MCF 10A (cell line): ENCODE results near the gene PTPN3. TPM values are rescaled to one million over a fixed set of nuclear protein-coding genes. Genes with fewer than 3 reads are reported as not detected.

Experiments
- BruUV-seq: library from RNA; stranded (reverse); fragments of 400-500 nt; replicated peaks from 2 replicates; lab custom pipeline; 2021; lab: Mats Ljungman, UMichigan
- CTCF ChIA-PET: fragments of 300-600 bp; sonication (Branson Sonifier 250); formaldehyde crosslinking; extraction: SDS; loops from one replicate; lab custom pipeline; 2021; ENCODE audit warnings: antibody characterized with exemption, inconsistent platforms; lab: Yijun Ruan, JAX
- POLR2A ChIA-PET: fragments of 300-600, 350-650 bp; sonication (Branson Sonifier 250); formaldehyde crosslinking; extraction: SDS; loops from one replicate; lab custom pipeline; 2020; ENCODE audit warnings: antibody characterized with exemption, inconsistent platforms; lab: Yijun Ruan, JAX
- DNase-seq: peaks from one replicate; pipeline ENCODE4 v3.0.0-alpha.2; 2018; ENCODE audit not compliant: unreplicated experiment
- H3K27ac Mint-ChIP-seq: one replicate; pipeline ENCODE4 v1.8.0; 2022; ENCODE audit warnings: mild to moderate bottlenecking, low read depth, mixed read lengths; ENCODE audit not compliant: unreplicated experiment
- H3K27me3 Mint-ChIP-seq: one replicate; pipeline ENCODE4 v1.8.0; 2022; ENCODE audit warnings: mixed read lengths; ENCODE audit not compliant: insufficient read depth, unreplicated experiment
- H3K36me3 Mint-ChIP-seq: one replicate; pipeline ENCODE4 v1.8.0; 2022; ENCODE audit warnings: mild to moderate bottlenecking, moderate library complexity, mixed read lengths; ENCODE audit not compliant: insufficient read depth, unreplicated experiment
- H3K4me1 Mint-ChIP-seq: one replicate; pipeline ENCODE4 v1.8.0; 2022; ENCODE audit warnings: mixed read lengths; ENCODE audit not compliant: insufficient read depth, unreplicated experiment
- H3K4me3 Mint-ChIP-seq: one replicate; pipeline ENCODE4 v1.8.0; 2022; ENCODE audit warnings: mild to moderate bottlenecking, moderate library complexity, mixed read lengths; ENCODE audit not compliant: unreplicated experiment
- H3K9me3 Mint-ChIP-seq: one replicate; pipeline ENCODE4 v1.8.0; 2022; ENCODE audit warnings: mixed read lengths; ENCODE audit not compliant: unreplicated experiment
- intact Hi-C: fragments of 100-400 bp; cut with micrococcal nuclease; formaldehyde crosslinking; loops from 2 replicates; pipeline ENCODE4 v1.14.1; 2022
- total RNA-seq: library from RNA; stranded (reverse); gene quantifications from 2 replicates; pipeline ENCODE4 v1.2.3, GENCODE V29; 2022
- TF ChIP-seq, protein P1 (sequence below): fragments of 200-600 bp; IDR thresholded peaks from one replicate; pipeline ENCODE4 v1.8.0; 2022; ENCODE audit warnings: antibody characterized with exemption, mild to moderate bottlenecking; ENCODE audit not compliant: unreplicated experiment

Gene PTPN3
- total RNA-seq, 1 experiment from 2014 or later, result 6.9 TPM

GRCh38 chr9:109440117-109440515 lies 58.0 kb downstream of the PTPN3 start:
- no peak overlapping the region for H3K27ac Mint-ChIP-seq
- DNase-seq, result no peak
- TF ChIP-seq, protein P1, sequence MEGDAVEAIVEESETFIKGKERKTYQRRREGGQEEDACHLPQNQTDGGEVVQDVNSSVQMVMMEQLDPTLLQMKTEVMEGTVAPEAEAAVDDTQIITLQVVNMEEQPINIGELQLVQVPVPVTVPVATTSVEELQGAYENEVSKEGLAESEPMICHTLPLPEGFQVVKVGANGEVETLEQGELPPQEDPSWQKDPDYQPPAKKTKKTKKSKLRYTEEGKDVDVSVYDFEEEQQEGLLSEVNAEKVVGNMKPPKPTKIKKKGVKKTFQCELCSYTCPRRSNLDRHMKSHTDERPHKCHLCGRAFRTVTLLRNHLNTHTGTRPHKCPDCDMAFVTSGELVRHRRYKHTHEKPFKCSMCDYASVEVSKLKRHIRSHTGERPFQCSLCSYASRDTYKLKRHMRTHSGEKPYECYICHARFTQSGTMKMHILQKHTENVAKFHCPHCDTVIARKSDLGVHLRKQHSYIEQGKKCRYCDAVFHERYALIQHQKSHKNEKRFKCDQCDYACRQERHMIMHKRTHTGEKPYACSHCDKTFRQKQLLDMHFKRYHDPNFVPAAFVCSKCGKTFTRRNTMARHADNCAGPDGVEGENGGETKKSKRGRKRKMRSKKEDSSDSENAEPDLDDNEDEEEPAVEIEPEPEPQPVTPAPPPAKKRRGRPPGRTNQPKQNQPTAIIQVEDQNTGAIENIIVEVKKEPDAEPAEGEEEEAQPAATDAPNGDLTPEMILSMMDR, result no peak
- no peaks in the 10 kb centered on the region for H3K27me3 Mint-ChIP-seq
- no peak overlapping the region for H3K4me3 Mint-ChIP-seq
- peaks cover 17% of the 10 kb centered on the region for H3K36me3 Mint-ChIP-seq
- H3K4me1 Mint-ChIP-seq, result peaks cover 10% of the 10 kb centered on the region
- ChIA-PET CTCF (interaction anchor here (0.6 to 8.2 kb wide), 35 partner anchors 8 to 1085 kb away, joined by 3 to 387 read pairs (median 6); no protein-coding TSS in a partner anchor), POLR2A (interaction anchor here (0.8 to 6.2 kb wide), 8 partner anchors 10 to 127 kb away, joined by 3 to 254 read pairs (median 6); partner anchors contain the start of gene PTPN3)
- BruUV-seq, result no TSS peak
- no peaks in the 10 kb centered on the region for H3K9me3 Mint-ChIP-seq
- intact Hi-C loops, result loop anchor here (1.0 to 5.0 kb wide), 3 partner anchors 29 to 377 kb away; no protein-coding TSS in a partner anchor

DNA sequence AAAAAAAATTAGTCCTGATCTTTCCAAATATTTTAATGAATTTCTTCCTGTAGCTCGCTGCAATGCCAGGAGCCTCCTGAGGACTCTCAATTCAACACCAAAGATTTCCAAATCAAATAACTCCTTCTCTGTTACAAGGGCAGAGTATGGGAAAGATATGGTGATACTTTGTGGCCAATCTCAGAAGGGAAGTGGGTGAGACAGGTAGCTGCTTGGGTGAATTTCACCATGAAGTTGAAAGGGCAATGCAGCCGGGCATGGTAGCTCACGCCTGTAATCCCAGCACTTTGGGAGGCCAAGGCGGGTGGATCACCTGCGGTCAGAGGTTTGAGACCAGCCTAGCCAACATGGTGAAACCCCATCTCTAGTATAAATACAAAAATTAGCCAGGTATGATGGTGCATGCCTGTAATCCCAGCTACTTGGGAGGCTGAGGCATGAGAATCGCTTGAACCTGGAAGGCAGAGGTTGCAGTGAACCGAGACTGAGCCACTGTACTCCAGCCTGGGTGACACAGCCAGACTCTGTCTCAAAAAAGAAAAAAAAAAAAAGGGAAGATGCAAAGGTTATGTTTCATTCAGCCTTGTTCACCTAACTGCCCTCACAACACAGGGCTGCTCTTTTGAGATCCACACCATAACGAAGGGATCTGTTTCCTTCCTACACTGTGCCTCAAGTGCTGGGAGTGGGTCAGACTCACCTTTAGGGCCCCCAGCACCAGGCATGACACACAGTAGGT lies 58.6 kb downstream of the PTPN3 start:
- CTCF ChIA-PET, result interaction anchor here (0.6 to 8.2 kb wide), 13 partner anchors 15 to 1086 kb away, joined by 3 to 387 read pairs (median 6); no protein-coding TSS in a partner anchor

GRCh38 chr9:109437286-109437685 lies 60.8 kb downstream of the PTPN3 start:
- Mint-ChIP-seq H3K36me3 (peaks cover 17% of the 10 kb centered on the region), H3K9me3 (no peaks in the 10 kb centered on the region), H3K4me1 (peaks cover 10% of the 10 kb centered on the region), H3K4me3 (no peak overlapping the region), H3K27ac (no peak overlapping the region), H3K27me3 (no peaks in the 10 kb centered on the region)
- intact Hi-C loops, result no loop called here
- TF ChIP-seq, protein P1, result no peak
- ChIA-PET POLR2A (interaction anchor here (0.7 to 1.5 kb wide), 3 partner anchors 29 to 624 kb away, joined by 3 to 10 read pairs (median 4); no protein-coding TSS in a partner anchor), CTCF (interaction anchor here (0.5 to 8.2 kb wide), 6 partner anchors 9 to 84 kb away, joined by 3 to 387 read pairs (median 4); no protein-coding TSS in a partner anchor)
- no TSS peak for BruUV-seq
- no peak for DNase-seq

More for the DNA sequence above, 58.6 kb downstream of the PTPN3 start:
- Mint-ChIP-seq H3K4me1 (peaks cover 10% of the 10 kb centered on the region), H3K9me3 (no peaks in the 10 kb centered on the region), H3K27ac (no peak overlapping the region), H3K4me3 (no peak overlapping the region), H3K36me3 (peaks cover 23% of the 10 kb centered on the region), H3K27me3 (no peaks in the 10 kb centered on the region)
- POLR2A ChIA-PET, result interaction anchor here (0.6 to 6.2 kb wide), 5 partner anchors 28 to 128 kb away, joined by 3 to 254 read pairs (median 3); no protein-coding TSS in a partner anchor
- intact Hi-C loops, result loop anchor here (1.0 to 5.0 kb wide), 3 partner anchors 30 to 378 kb away; no protein-coding TSS in a partner anchor
- DNase-seq, result no peak
- BruUV-seq, result no TSS peak
- TF ChIP-seq, protein P1, result no peak

DNA sequence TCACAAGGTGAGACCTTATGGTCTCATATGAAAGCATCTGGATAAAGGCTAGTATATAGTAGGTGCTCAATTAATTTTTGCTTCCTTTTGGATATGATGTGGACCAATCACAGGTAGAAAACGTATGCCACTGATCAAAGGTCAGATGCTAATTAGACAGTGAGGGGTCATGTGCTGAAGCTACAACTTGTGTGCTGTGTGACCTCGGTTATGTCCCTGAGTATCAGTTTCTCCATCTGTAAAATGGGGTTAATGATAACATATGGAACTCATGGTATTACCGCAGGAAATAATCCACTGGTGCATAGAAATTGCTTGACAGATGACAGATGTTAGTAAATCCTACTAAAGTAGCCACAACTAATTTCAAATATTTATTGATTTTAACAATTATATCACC lies 62.0 kb downstream of the PTPN3 start:
- Mint-ChIP-seq H3K4me1 (peaks cover 7% of the 10 kb centered on the region), H3K9me3 (no peaks in the 10 kb centered on the region)
- POLR2A ChIA-PET, result interaction anchor here (1.6 kb wide), 1 partner anchor 33 kb away, joined by 5 read pairs; no protein-coding TSS in a partner anchor

More for the DNA sequence above, 62.0 kb downstream of the PTPN3 start:
- intact Hi-C loops, result no loop called here
- no TSS peak for BruUV-seq
- no peak overlapping the region for H3K27ac Mint-ChIP-seq
- CTCF ChIA-PET, result interaction anchor here (4.3 kb wide), 1 partner anchor 33 kb away, joined by 27 read pairs; no protein-coding TSS in a partner anchor
- TF ChIP-seq, protein P1, result no peak
- no peak for DNase-seq
- no peak overlapping the region for H3K4me3 Mint-ChIP-seq
- no peaks in the 10 kb centered on the region for H3K27me3 Mint-ChIP-seq
- peaks cover 20% of the 10 kb centered on the region for H3K36me3 Mint-ChIP-seq
